ENCODE results near the gene RYK. TPM values are rescaled to one million over a fixed set of nuclear protein-coding genes. Genes with fewer than 3 reads are reported as not detected.

RYK gene
- total RNA-seq, 1 experiment from 2014 or later: 55.2 TPM

- no peak for TF ChIP-seq ELF1 (IDR thresholded peaks at IDR 0.05; ENCODE audit: borderline replicate concordance, low read depth)
- no peak for TF ChIP-seq REST (IDR thresholded peaks at IDR 0.05; ENCODE audit: low read depth)
Observed at GRCh38 chr3:134199240-134199639, 51.4 kb downstream of the RYK start (continued).

- ChIA-PET CTCF (interaction anchor here (1.0 to 1.9 kb wide), 4 partner anchors 14 to 275 kb away, joined by 3 to 17 read pairs (median 4); no protein-coding TSS in a partner anchor), RAD21 (ENCODE audit: low non-redundant PET in 1 of 2, low total read pairs in 2 of 2, uncharacterized antibody in 2 of 2, unreplicated experiment in 2 of 2) (interaction anchor here in 1 of 2 experiments (1.1 kb wide), 1 partner anchor 13 kb away, joined by 4 read pairs; no protein-coding TSS in a partner anchor), POLR2A (no interaction called here)
- Histone ChIP-seq H3K4me1 (ENCODE audit: control insufficient read depth in 1 of 2, insufficient read depth in 2 of 2, low read length in 2 of 2) (peaks cover 20 to 30% of the 10 kb centered on the region in 2 experiments), H3K79me2 (ENCODE audit: insufficient read depth, low read length) (peaks cover 4% of the 10 kb centered on the region), H3K9ac (ENCODE audit: low read length) (no peak overlapping the region), H3K9me2 (ENCODE audit: insufficient read depth) (no peaks in the 10 kb centered on the region), H4K20me1 (ENCODE audit: insufficient read depth) (no peaks in the 10 kb centered on the region), H3K27me3 (ENCODE audit: insufficient read depth, low read length) (no peaks in the 10 kb centered on the region), H2AFZ (ENCODE audit: low read depth, low read length, poor library complexity, severe bottlenecking) (no peak overlapping the region), H3K9me3 (ENCODE audit: control insufficient read depth in 1 of 2, insufficient read depth in 1 of 2, low read depth in 1 of 2, low read length in 2 of 2) (no peaks in the 10 kb centered on the region), H3K36me3 (ENCODE audit: control insufficient read depth in 1 of 2, insufficient read depth in 2 of 2, low read length in 2 of 2) (peaks cover 3 to 4% of the 10 kb centered on the region in 2 experiments; a peak in 1 of 4 replicates), H3K27ac (ENCODE audit: low read depth, low read length) (no peak overlapping the region), H3K4me2 (ENCODE audit: low read length) (no peak overlapping the region), H3K4me3 (replicated peaks in 1 of 2; ENCODE audit: low read depth in 1 of 2, low read length in 2 of 2) (no peak overlapping the region)
- intact Hi-C loops (cut with micrococcal nuclease): no loop called here
- DNase-seq (ENCODE audit: low read depth, low spot score) (no peak), ATAC-seq (no peak)
- no TSS peak for BruUV-seq (replicated peaks)
- no peak for TF ChIP-seq TCF7L2 (IDR thresholded peaks at IDR 0.05; ENCODE audit: borderline replicate concordance, extremely low read depth, insufficient read depth, insufficient read length)
- TF ChIP-seq YY1 (IDR thresholded peaks at IDR 0.05; ENCODE audit: extremely low read depth, insufficient replicate concordance, low read depth, low read length): no peak
- no peak for TF ChIP-seq ZNF274 (IDR thresholded peaks at IDR 0.05; ENCODE audit: low read depth, low read length)
- no peak for TF ChIP-seq EZH2 (IDR thresholded peaks at IDR 0.05)
- no peak for TF ChIP-seq REST (IDR thresholded peaks at IDR 0.05; ENCODE audit: low read depth)
- TF ChIP-seq JUND (IDR thresholded peaks at IDR 0.05): no peak
- no peak for TF ChIP-seq RAD21 (IDR thresholded peaks at IDR 0.05; ENCODE audit: low read depth)
- TF ChIP-seq EGR1 (IDR thresholded peaks at IDR 0.05; ENCODE audit: low read depth): no peak
- no peak for TF ChIP-seq CEBPB (IDR thresholded peaks at IDR 0.05; ENCODE audit: low read depth)
- no peak for TF ChIP-seq SRF (IDR thresholded peaks at IDR 0.05; ENCODE audit: low read depth)
- no peak for TF ChIP-seq ELF1 (IDR thresholded peaks at IDR 0.05; ENCODE audit: borderline replicate concordance, low read depth)
- no peak for TF ChIP-seq POLR2A (IDR thresholded peaks at IDR 0.05; ENCODE audit: borderline replicate concordance, extremely low read depth, insufficient read depth, insufficient read length)
- no peak for TF ChIP-seq CBX3 (IDR thresholded peaks at IDR 0.05; ENCODE audit: low read depth)
- TF ChIP-seq MAX (IDR thresholded peaks at IDR 0.05): no peak
- TF ChIP-seq FOSL1 (IDR thresholded peaks at IDR 0.05; ENCODE audit: low read depth): no peak
Observed at GRCh38 chr3:134198414-134198813, 52.2 kb downstream of the RYK start.

Data from HCT116 (cell line).